Upper lobe of right lung (tissue), 1 donor: ENCODE data around the gene FHAD1. TPM values are rescaled to one million over a fixed set of nuclear protein-coding genes. Genes with fewer than 3 reads are reported as not detected.

Source experiments
- ATAC-seq: fragments of 200-7000 bp; cut with Tn5 transposase; one replicate; pipeline ENCODE4 v1.9.1; 2020; ENCODE audit warnings: mild to moderate bottlenecking, moderate library complexity
- DNase-seq: peaks from one replicate; pipeline ENCODE4 v3.0.0-alpha.2; 2020
- H3K27ac ChIP-seq: fragments of 200-600 bp; one replicate; pipeline ENCODE4 v1.8.0; 2022
- H3K27me3 ChIP-seq: fragments of 200-600 bp; one replicate; pipeline ENCODE4 v1.8.0; 2022; ENCODE audit warnings: mild to moderate bottlenecking
- H3K36me3 ChIP-seq: fragments of 200-600 bp; one replicate; pipeline ENCODE4 v1.8.0; 2022
- H3K4me1 ChIP-seq: fragments of 200-600 bp; one replicate; pipeline ENCODE4 v1.8.0; 2022
- H3K4me3 ChIP-seq: fragments of 200-600 bp; one replicate; pipeline ENCODE4 v1.8.0; 2022; ENCODE audit warnings: mild to moderate bottlenecking
- H3K9me3 ChIP-seq: fragments of 200-600 bp; one replicate; pipeline ENCODE4 v1.8.0; 2022
- intact Hi-C: fragments of 100-400 bp; cut with DNase I; formaldehyde crosslinking; loops from one replicate; pipeline ENCODE4 v1.11.0; 2022
- total RNA-seq: library from RNA; stranded (reverse); fragmentation: NEBNext Ultra II Directional; extraction: Animal tissue kit (Norgen Biotek cat#: 25700); gene quantifications from one replicate; pipeline ENCODE4 v1.2.1, GENCODE V29; 2021
- TF ChIP-seq, protein P1 (sequence below): fragments of 200-600 bp; IDR thresholded peaks from one replicate; pipeline ENCODE4 v1.8.0; 2022; ENCODE audit warnings: antibody characterized with exemption
- donor health status: DM: no; HTN: yes; CAD: no; lungs with severe emphysema.

FHAD1 gene
- total RNA-seq, 1 donor from 2014 or later = 2.4 TPM

DNA sequence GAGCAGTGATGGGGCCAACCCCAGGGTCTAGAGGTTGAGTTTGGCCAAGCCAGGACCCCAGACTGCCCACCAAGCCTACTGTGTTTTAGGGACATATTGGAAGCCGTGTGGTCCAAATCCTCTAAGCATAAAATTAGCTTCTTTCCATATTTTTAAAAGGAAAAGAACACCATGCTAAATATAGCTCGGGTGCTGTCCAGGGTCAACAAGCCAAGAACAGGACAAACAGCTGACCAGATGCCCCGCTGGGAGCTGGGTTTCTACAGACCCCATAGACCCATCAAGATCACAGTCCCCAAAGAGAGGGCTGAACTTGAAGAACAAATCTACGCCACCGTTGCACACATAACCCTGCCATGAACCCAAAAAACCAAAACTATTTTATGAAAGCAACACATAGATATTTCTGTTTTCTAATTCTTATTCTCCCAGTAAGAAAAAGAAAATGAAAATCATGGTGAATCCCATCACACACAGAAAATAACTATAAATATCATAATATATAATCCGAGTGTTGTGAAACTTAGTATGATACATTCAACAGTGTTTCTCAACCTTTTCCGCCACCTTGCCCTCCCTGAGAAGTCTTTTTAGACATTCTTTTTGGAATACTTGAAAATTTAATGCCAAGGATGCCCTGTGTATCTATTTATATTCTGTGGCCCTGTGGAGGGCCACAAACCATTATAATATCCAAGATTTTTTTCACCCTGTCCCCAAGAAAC lies 36.2 kb upstream of the FHAD1 start:
- no peaks in the 10 kb centered on the region for H3K27me3 ChIP-seq
- no peak for ATAC-seq
- H3K4me1 ChIP-seq = peaks cover 50% of the 10 kb centered on the region
- DNase-seq = peak; percentile 10
- H3K9me3 ChIP-seq = no peaks in the 10 kb centered on the region
- H3K4me3 ChIP-seq = no peak overlapping the region
- intact Hi-C loops = no loop called here
- TF ChIP-seq, protein P1, sequence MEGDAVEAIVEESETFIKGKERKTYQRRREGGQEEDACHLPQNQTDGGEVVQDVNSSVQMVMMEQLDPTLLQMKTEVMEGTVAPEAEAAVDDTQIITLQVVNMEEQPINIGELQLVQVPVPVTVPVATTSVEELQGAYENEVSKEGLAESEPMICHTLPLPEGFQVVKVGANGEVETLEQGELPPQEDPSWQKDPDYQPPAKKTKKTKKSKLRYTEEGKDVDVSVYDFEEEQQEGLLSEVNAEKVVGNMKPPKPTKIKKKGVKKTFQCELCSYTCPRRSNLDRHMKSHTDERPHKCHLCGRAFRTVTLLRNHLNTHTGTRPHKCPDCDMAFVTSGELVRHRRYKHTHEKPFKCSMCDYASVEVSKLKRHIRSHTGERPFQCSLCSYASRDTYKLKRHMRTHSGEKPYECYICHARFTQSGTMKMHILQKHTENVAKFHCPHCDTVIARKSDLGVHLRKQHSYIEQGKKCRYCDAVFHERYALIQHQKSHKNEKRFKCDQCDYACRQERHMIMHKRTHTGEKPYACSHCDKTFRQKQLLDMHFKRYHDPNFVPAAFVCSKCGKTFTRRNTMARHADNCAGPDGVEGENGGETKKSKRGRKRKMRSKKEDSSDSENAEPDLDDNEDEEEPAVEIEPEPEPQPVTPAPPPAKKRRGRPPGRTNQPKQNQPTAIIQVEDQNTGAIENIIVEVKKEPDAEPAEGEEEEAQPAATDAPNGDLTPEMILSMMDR = no peak
- no peaks in the 10 kb centered on the region for H3K36me3 ChIP-seq
- H3K27ac ChIP-seq = no peak overlapping the region

DNA sequence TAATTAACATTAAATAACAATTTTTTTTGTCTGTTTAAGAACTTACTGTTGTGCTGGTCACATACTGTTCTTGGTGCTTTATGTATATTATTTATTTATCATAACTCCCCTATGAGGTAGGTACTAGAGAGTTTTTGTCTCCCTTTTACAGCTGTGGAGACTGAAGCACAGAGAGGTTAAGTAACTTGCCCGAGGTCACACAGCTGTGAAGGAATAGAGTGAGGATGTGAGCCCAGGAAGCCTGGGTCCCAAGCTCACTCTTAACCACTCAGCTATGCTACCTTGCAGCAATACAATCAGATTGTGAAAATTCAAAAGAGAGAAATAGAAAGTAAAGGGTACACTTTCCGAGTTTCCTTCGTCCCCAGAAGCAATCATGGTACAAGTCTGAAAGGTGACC lies 35.6 kb upstream of the FHAD1 start:
- DNase-seq = no peak
- H3K4me1 ChIP-seq = peaks cover 50% of the 10 kb centered on the region
- TF ChIP-seq, protein P1 = no peak
- H3K36me3 ChIP-seq = no peaks in the 10 kb centered on the region
- ATAC-seq = no peak
- no peaks in the 10 kb centered on the region for H3K27me3 ChIP-seq
- intact Hi-C loops = no loop called here
- no peak overlapping the region for H3K4me3 ChIP-seq
- H3K27ac ChIP-seq = no peak overlapping the region
- no peaks in the 10 kb centered on the region for H3K9me3 ChIP-seq

DNA sequence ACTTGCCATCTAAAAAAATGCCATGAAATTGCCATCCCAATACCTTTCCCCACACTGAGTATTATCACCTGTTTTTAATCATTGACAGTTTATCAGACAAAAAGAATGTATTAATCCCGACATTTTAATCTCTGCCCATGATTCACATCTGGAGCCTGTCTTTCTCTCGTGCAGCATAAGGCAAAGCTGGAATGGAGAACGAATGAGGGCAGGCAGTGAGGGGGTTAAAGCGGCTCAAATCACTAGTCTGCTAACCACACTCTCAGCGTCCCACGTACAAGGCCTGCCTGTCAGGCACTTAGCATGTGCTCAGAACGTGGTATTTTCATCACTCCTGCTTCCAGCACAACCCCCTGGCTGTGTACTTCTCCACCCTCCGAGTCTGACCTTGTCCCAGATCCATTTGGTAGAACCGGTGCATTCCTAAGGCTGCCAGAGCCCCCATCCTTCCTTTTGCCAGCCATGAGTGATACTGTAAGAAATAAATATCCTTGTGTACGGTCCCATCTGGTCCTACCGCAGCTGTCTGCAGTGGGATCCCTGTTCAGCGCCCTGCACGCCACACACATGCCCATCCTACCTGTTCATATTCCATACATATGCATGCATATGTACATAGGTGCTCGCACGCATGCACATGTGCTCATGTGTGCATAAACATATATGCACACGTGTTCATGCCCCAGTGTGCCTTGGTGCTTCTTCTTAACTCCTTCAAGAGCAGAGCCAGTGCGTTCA lies 34.6 kb upstream of the FHAD1 start:
- ATAC-seq = no peak
- intact Hi-C loops = no loop called here

DNA sequence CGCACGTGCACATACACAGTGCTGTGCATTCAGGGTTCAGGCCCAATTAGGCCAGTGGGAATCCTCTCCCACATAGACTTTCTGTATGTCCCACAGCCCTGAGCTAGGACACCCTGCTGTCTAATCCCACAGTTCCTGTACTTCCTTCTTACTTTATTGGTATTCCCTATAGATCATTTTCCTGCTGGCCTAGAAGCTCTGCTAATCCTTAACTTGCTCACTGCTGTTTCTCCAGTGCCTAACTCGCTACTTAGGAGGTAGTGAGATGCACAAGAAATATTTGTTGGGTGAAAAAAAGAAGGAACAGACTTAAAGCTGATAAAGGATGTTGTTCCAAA lies 34.1 kb upstream of the FHAD1 start:
- DNase-seq (no peak), ATAC-seq (peak; percentile 8)
- Histone ChIP-seq H3K4me1 (peaks cover 41% of the 10 kb centered on the region), H3K36me3 (no peaks in the 10 kb centered on the region), H3K4me3 (no peak overlapping the region), H3K27ac (peak overlapping the region; percentile 19), H3K27me3 (no peaks in the 10 kb centered on the region), H3K9me3 (no peaks in the 10 kb centered on the region)
- intact Hi-C loops = no loop called here
- TF ChIP-seq, protein P1 = no peak

More for the DNA sequence above, 34.6 kb upstream of the FHAD1 start:
- peak; percentile 30 for DNase-seq
- peak overlapping the region; percentile 19 for H3K27ac ChIP-seq
- no peaks in the 10 kb centered on the region for H3K36me3 ChIP-seq
- no peaks in the 10 kb centered on the region for H3K27me3 ChIP-seq
- peaks cover 45% of the 10 kb centered on the region for H3K4me1 ChIP-seq
- H3K4me3 ChIP-seq = no peak overlapping the region
- TF ChIP-seq, protein P1 = no peak
- H3K9me3 ChIP-seq = no peaks in the 10 kb centered on the region

DNA sequence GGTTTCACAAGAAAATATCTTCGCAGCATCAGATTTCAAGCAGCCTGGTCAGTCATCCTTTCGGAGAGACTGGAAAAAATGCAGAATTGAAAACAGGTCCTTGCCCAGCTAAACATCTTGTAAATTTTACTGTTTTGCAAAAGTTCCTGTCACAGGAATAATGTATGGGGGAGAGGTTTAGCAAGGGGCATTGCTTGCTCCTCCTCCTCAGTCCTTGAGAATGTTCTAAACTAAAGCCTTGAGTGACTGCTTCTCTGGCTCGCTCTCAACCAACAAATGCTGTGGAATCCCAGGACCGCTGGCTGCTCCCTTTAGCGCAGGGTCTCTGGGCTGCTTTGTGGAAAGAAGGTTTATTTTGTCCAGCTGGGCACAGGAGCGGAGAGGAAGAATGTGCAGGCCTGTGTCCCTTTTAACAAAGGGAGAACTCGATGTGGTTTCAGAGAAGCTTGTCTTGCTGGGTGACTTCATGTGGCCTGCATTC lies 33.6 kb upstream of the FHAD1 start:
- intact Hi-C loops = no loop called here
- Histone ChIP-seq H3K36me3 (no peaks in the 10 kb centered on the region), H3K27ac (peak overlapping the region; percentile 17), H3K27me3 (no peaks in the 10 kb centered on the region), H3K4me1 (peaks cover 41% of the 10 kb centered on the region), H3K4me3 (no peak overlapping the region), H3K9me3 (no peaks in the 10 kb centered on the region)
- DNase-seq = peak; percentile 15
- TF ChIP-seq, protein P1 = no peak
- peak; percentile 33 for ATAC-seq
